K562 (cell line): Measurements from ENCODE around the gene TOX3. TPM values are rescaled to one million over a fixed set of nuclear protein-coding genes. Genes with fewer than 3 reads are reported as not detected.

Experiments used
- ATAC-seq: fragments of 200-7000 bp; cut with Tn5 transposase; 3 replicates; pipeline ENCODE4 v1.9.1; 2020; ENCODE audit warnings: moderate library complexity
- BruUV-seq: library from RNA; stranded (reverse); fragments of 400-500 nt; replicated peaks from 2 replicates; lab custom pipeline; 2021; lab: Mats Ljungman, UMichigan
- CTCF ChIA-PET: fragments of 300-600 bp; formaldehyde crosslinking; extraction: SDS; loops from one replicate; lab custom pipeline; 2021; ENCODE audit warnings: low intra/inter-chr PET ratio; lab: Yijun Ruan, JAX
- POLR2A ChIA-PET: fragments of 300-600, 350-650 bp; sonication (Branson Sonifier 250); formaldehyde crosslinking; extraction: SDS; loops from one replicate; lab custom pipeline; 2021; ENCODE audit warnings: antibody characterized with exemption, inconsistent platforms; lab: Yijun Ruan, JAX
- DNase-seq, 4 experiments: peaks; one replicate each; pipeline versions ENCODE4 v3.0.0 to v3.0.0-alpha.2; 2011 to 2018; ENCODE audit warnings: low spot score in 3 of 4, mixed read lengths in 3 of 4; ENCODE audit errors: extremely low read depth in 1 of 4
- FAIRE-seq: peaks from 2 replicates; lab custom pipeline; 2011; peaks lifted over from hg19 to GRCh38; lab: Jason Lieb, UNC
- H2AFZ ChIP-seq: 2 replicates; pipeline ENCODE4 v1.6.0; 2011; ENCODE audit warnings: low read depth, low read length, control low read depth, inconsistent platforms
- H3K27ac ChIP-seq: fragments of 200-600 bp; 3 replicates; pipeline ENCODE4 v1.8.0; 2011; ENCODE audit warnings: low read depth, mild to moderate bottlenecking, control low read depth, inconsistent platforms, low read length, moderate library complexity, mixed read lengths; ENCODE audit errors: extremely low read depth
- H3K27me3 ChIP-seq, 2 experiments: fragments of 300-600 bp in 1 of 2; 2 replicates in 1 of 2; 3 replicates in 1 of 2; pipeline versions ENCODE4 v1.6.0 to v1.8.0; 2011; ENCODE audit warnings: inconsistent platforms in 2 of 2, low read length in 2 of 2, mild to moderate bottlenecking in 1 of 2, mixed read lengths in 1 of 2, moderate library complexity in 1 of 2; ENCODE audit not compliant: control insufficient read depth in 2 of 2, insufficient read depth in 2 of 2
- H3K36me3 ChIP-seq: fragments of 300-600 bp; 3 replicates; pipeline ENCODE4 v1.8.0; 2011; ENCODE audit warnings: mild to moderate bottlenecking, low read length, inconsistent platforms; ENCODE audit not compliant: control insufficient read depth, insufficient read depth
- H3K4me1 ChIP-seq, 2 experiments: fragments of 200-600 bp in 1 of 2; replicated peaks in 1 of 2; 2 replicates in 1 of 2; 3 replicates in 1 of 2; pipeline versions ENCODE4 v1.5.1 to v1.8.0; 2011; ENCODE audit warnings: inconsistent platforms in 2 of 2, low read length in 2 of 2, mild to moderate bottlenecking in 1 of 2, mixed read lengths in 1 of 2, moderate library complexity in 1 of 2; ENCODE audit not compliant: control insufficient read depth in 2 of 2, insufficient read depth in 2 of 2
- H3K4me2 ChIP-seq: 2 replicates; pipeline ENCODE4 v1.6.1; 2011; ENCODE audit warnings: low read length, control low read depth, inconsistent platforms, mixed read lengths; ENCODE audit not compliant: insufficient read depth
- H3K4me3 ChIP-seq: fragments of 200-600 bp; sonication (generic), shearing (Covaris generic); 2 replicates; pipeline ENCODE4 v1.5.1; 2016; ENCODE audit warnings: control low read depth, inconsistent platforms
- H3K79me2 ChIP-seq: fragments of 200-600 bp; 3 replicates; pipeline ENCODE4 v1.8.0; 2011; ENCODE audit warnings: low read length, inconsistent platforms; ENCODE audit not compliant: control insufficient read depth, insufficient read depth
- H3K9ac ChIP-seq, 2 experiments: 2 replicates each; pipeline versions ENCODE4 v1.6.0 to v1.6.1; 2011; ENCODE audit warnings: low read depth in 2 of 2, low read length in 2 of 2, control low read depth in 1 of 2, inconsistent platforms in 1 of 2, mild to moderate bottlenecking in 1 of 2, mixed read lengths in 1 of 2; ENCODE audit not compliant: insufficient read depth in 1 of 2
- H3K9me1 ChIP-seq: one replicate; pipeline ENCODE4 v1.6.0; 2011; ENCODE audit warnings: inconsistent platforms, mild to moderate bottlenecking, low read length, moderate library complexity; ENCODE audit not compliant: control insufficient read depth, insufficient read depth
- H3K9me3 ChIP-seq: replicated peaks from 2 replicates; pipeline ENCODE4 v1.5.1; 2011; ENCODE audit warnings: low read depth, low read length, inconsistent platforms; ENCODE audit not compliant: control insufficient read depth, insufficient read depth
- H4K20me1 ChIP-seq: replicated peaks from 2 replicates; pipeline ENCODE4 v1.6.1; 2011; ENCODE audit warnings: low read length, inconsistent platforms, mixed read lengths; ENCODE audit not compliant: control insufficient read depth, insufficient read depth
- BRD4 ChIP-seq: fragments of 200-600 bp; sonication (generic); IDR thresholded peaks from 2 replicates; pipeline ENCODE4 v1.6.1; 2017; ENCODE audit warnings: inconsistent platforms
- DNMT1 ChIP-seq: fragments of 450-650 bp; IDR thresholded peaks from 2 replicates; pipeline ENCODE4 v1.6.1; 2016; ENCODE audit warnings: antibody characterized with exemption, mild to moderate bottlenecking
- FOXJ2 ChIP-seq: fragments of 200-800 bp; sonication (Bioruptor generic); IDR thresholded peaks from 2 replicates; pipeline ENCODE4 v1.6.1; 2016; ENCODE audit warnings: missing genetic modification characterization, missing compliant biosample characterization
- HMGN3 ChIP-seq: IDR thresholded peaks from 2 replicates; pipeline ENCODE4 v1.6.1; 2011; ENCODE audit warnings: borderline replicate concordance, low read depth, mild to moderate bottlenecking, mixed read lengths, low read length; ENCODE audit not compliant: insufficient read length; ENCODE audit errors: extremely low read depth
- KAT8 ChIP-seq: fragments of 450-650 bp; IDR thresholded peaks from 2 replicates; pipeline ENCODE4 v1.6.1; 2016; ENCODE audit warnings: low read depth, mild to moderate bottlenecking
- KLF13 ChIP-seq: fragments of 450-650 bp; IDR thresholded peaks from 2 replicates; pipeline ENCODE4 v1.6.1; 2016; ENCODE audit warnings: missing genetic modification characterization, low read depth, mild to moderate bottlenecking, missing compliant biosample characterization, moderate library complexity, borderline replicate concordance
- MGA ChIP-seq: fragments of 450-650 bp; IDR thresholded peaks from 2 replicates; pipeline ENCODE4 v1.6.1; 2016; ENCODE audit warnings: mild to moderate bottlenecking, moderate library complexity
- NFXL1 ChIP-seq: fragments of 450-650 bp; formaldehyde crosslinking; IDR thresholded peaks from 2 replicates; pipeline ENCODE4 v1.4.0; 2021; ENCODE audit warnings: mild to moderate bottlenecking
- OTX1 ChIP-seq: fragments of 450-650 bp; formaldehyde crosslinking; IDR thresholded peaks from 2 replicates; pipeline ENCODE4 v1.4.0; 2022; ENCODE audit warnings: mild to moderate bottlenecking
- POLR3A ChIP-seq: IDR thresholded peaks from 2 replicates; pipeline ENCODE4 v1.6.1; 2011; ENCODE audit warnings: borderline replicate concordance, mild to moderate bottlenecking, moderate library complexity; ENCODE audit not compliant: insufficient read length, insufficient read depth; ENCODE audit errors: extremely low read depth
- SIRT6 ChIP-seq: IDR thresholded peaks from one replicate; pipeline ENCODE4 v1.6.1; 2012; ENCODE audit warnings: low read depth, mild to moderate bottlenecking, control low read depth, inconsistent platforms, low read length, moderate library complexity
- ZBTB12 ChIP-seq: fragments of 250-450 bp; sonication (Bioruptor Pico); IDR thresholded peaks from 2 replicates; pipeline ENCODE4 v1.4.0; 2020
- WGBS: fragments of 100-300 bp; shearing (Covaris generic); methylation state at CpG from one replicate; pipeline ENCODE4 v1.1.6; 2016; ENCODE audit warnings: low coverage, mixed read lengths; ENCODE audit not compliant: insufficient coverage; ENCODE audit errors: missing lambda C conversion rate; 5-methylcytosine and 5-hydroxymethylcytosine counted together
- in situ Hi-C: fragments of 300-500 bp; cut with MboI; formaldehyde crosslinking; loops from 4 replicates; pipeline ENCODE4 v1.15.0; 2018; ENCODE audit warnings: inconsistent platforms, mixed read lengths
- intact Hi-C: fragments of 100-400 bp; cut with micrococcal nuclease; formaldehyde crosslinking; loops from 2 replicates; pipeline ENCODE4 v1.14.2; 2022
- polyA plus RNA-seq, 8 experiments: library from polyadenylated mRNA; depleted of rRNA in 4 of 8; stranded (reverse) in 5 of 8; unstranded in 3 of 8; fragments of >200 nt; fragmentation: Nextera tagmentation in 2 of 8; fragmentation: Illumina TruSeq in 1 of 8; extraction: Ambion mirVana in 2 of 8; extraction: Trizol in 1 of 8; gene quantifications; 2 replicates each; pipeline versions ENCODE4 v1.2.1 to v1.2.3, GENCODE V29; 2011 to 2014; ENCODE audit warnings: inconsistent platforms in 1 of 8, missing spikeins in 1 of 8
- total RNA-seq, 7 experiments: library from RNA; depleted of rRNA in 6 of 7; stranded (reverse); fragments of >200 nt in 6 of 7; fragmentation: Illumina TruSeq in 2 of 7; extraction: Trizol in 2 of 7; gene quantifications; 2 replicates each; pipeline versions ENCODE4 v1.2.1 to v1.2.3, GENCODE V29; 2011 to 2021; ENCODE audit warnings: low replicate concordance in 1 of 7

TOX3 gene
- total and polyA plus RNA-seq, 9 of the 15 experiments (the other 6 are each of a cell fraction or from before 2014, with no cell fraction given), result not detected

GRCh38 chr16:52494145-52494544 is 52.8 kb downstream of the TOX3 start:
- Histone ChIP-seq H3K9ac (no peak overlapping the region), H3K4me3 (no peak overlapping the region), H3K27me3 (no peaks in the 10 kb centered on the region), H4K20me1 (no peaks in the 10 kb centered on the region), H3K36me3 (no peaks in the 10 kb centered on the region), H3K4me2 (no peak overlapping the region), H3K9me3 (no peaks in the 10 kb centered on the region), H3K79me2 (no peaks in the 10 kb centered on the region), H3K27ac (no peak overlapping the region), H3K4me1 (no peaks in the 10 kb centered on the region), H2AFZ (no peak overlapping the region), H3K9me1 (no peaks in the 10 kb centered on the region)
- 0% methylated on average over 4 of the region's 4 CpGs for WGBS
- ChIA-PET CTCF (no interaction called here), POLR2A (no interaction called here)
- FAIRE-seq (no peak), ATAC-seq (no peak), DNase-seq (no peak)
- in situ Hi-C loops (no loop called here), intact Hi-C loops (no loop called here)
- no peak for TF ChIP-seq KLF13 (tag)
- TF ChIP-seq FOXJ2 (tag), result no peak
- no peak for TF ChIP-seq NFXL1 (CRISPR knock-in tag)
- TF ChIP-seq BRD4, result no peak
- TF ChIP-seq DNMT1, result no peak
- no peak for TF ChIP-seq HMGN3
- TF ChIP-seq OTX1 (CRISPR knock-in tag), result no peak
- no peak for TF ChIP-seq POLR3A
- no peak for TF ChIP-seq MGA
- TF ChIP-seq KAT8, result no peak
- TF ChIP-seq ZBTB12 (CRISPR knock-in tag), result no peak
- no peak for TF ChIP-seq SIRT6
- no TSS peak for BruUV-seq
